Activated B cell treated with CpG ODN at 0.5 μM for 24 hours (primary cell): ENCODE results near the gene TSPAN15. TPM values are rescaled to one million over a fixed set of nuclear protein-coding genes. Genes with fewer than 3 reads are reported as not detected.
A peak's percentile ranks its signal among the peaks of the same experiment; 100 is the strongest.

Experiments
- ATAC-seq: fragments of 200-7000 bp; cut with Tn5 transposase; one replicate; pipeline ENCODE4 v1.10.0; 2021; ENCODE audit warnings: low read depth, mild to moderate bottlenecking, moderate library complexity
- CTCF ChIA-PET: fragments of 350-600 bp; sonication (Branson Sonifier 250); formaldehyde crosslinking; loops from one replicate; lab custom pipeline; 2021; ENCODE audit warnings: antibody characterized with exemption; lab: Charles Lee
- POLR2A ChIA-PET: fragments of 350-600 bp; sonication (Branson Sonifier 250); formaldehyde crosslinking; loops from one replicate; lab custom pipeline; 2021; ENCODE audit warnings: antibody characterized with exemption; lab: Charles Lee
- DNase-seq: peaks from one replicate; pipeline ENCODE4 v3.0.0; 2022
- H3K27ac Mint-ChIP-seq: one replicate; pipeline ENCODE4 v1.8.0; 2020; ENCODE audit warnings: mixed read lengths
- H3K27me3 Mint-ChIP-seq: one replicate; pipeline ENCODE4 v1.8.0; 2021; ENCODE audit warnings: mixed read lengths
- H3K36me3 Mint-ChIP-seq: one replicate; pipeline ENCODE4 v1.8.0; 2021; ENCODE audit warnings: low read depth, mixed read lengths
- H3K4me1 Mint-ChIP-seq: one replicate; pipeline ENCODE4 v1.8.0; 2021; ENCODE audit warnings: mixed read lengths
- H3K4me3 Mint-ChIP-seq: one replicate; pipeline ENCODE4 v1.8.0; 2020; ENCODE audit warnings: mild to moderate bottlenecking, mixed read lengths
- H3K9me3 Mint-ChIP-seq: one replicate; pipeline ENCODE4 v1.8.0; 2020; ENCODE audit warnings: mixed read lengths
- CTCF ChIP-seq: fragments of 200-600 bp; IDR thresholded peaks from one replicate; pipeline ENCODE4 v1.8.0; 2022; ENCODE audit warnings: antibody characterized with exemption, mild to moderate bottlenecking
- intact Hi-C: fragments of 100-400 bp; cut with micrococcal nuclease; formaldehyde crosslinking; loops from one replicate; pipeline ENCODE4 v1.15.1; 2024
- total RNA-seq: library from RNA; stranded (reverse); gene quantifications from 2 replicates; pipeline ENCODE4 v1.2.3, GENCODE V29; 2022

Gene TSPAN15
- total RNA-seq, 1 donor from 2014 or later = 0.35 TPM

GRCh38 chr10:69408318-69409175 lies 42.7 kb upstream of the TSPAN15 start:
- intact Hi-C loops = loop anchor here (1.0 to 5.0 kb wide), 8 partner anchors 43 to 881 kb away; partner anchors contain the start of genes CCAR1, PPA1, SAR1A and SLC25A16
- no peaks in the 10 kb centered on the region for H3K27me3 Mint-ChIP-seq
- peaks cover 28% of the 10 kb centered on the region for H3K4me1 Mint-ChIP-seq
- H3K4me3 Mint-ChIP-seq = peak overlapping the region; percentile 69
- peaks cover 2% of the 10 kb centered on the region for H3K36me3 Mint-ChIP-seq
- no peak for TF ChIP-seq CTCF
- ATAC-seq = peak; percentile 82
- H3K27ac Mint-ChIP-seq = peak overlapping the region; percentile 83
- peak; percentile 83 for DNase-seq
- POLR2A ChIA-PET = interaction anchor here (0.6 to 1.9 kb wide), 13 partner anchors 8 to 1077 kb away, joined by 3 to 12 read pairs (median 5); partner anchors contain the start of genes DDX21, HNRNPH3 and SUPV3L1
- no peaks in the 10 kb centered on the region for H3K9me3 Mint-ChIP-seq
- CTCF ChIA-PET = interaction anchor here (0.9 to 4.2 kb wide), 5 partner anchors 16 to 229 kb away, joined by 3 to 20 read pairs (median 7); no protein-coding TSS in a partner anchor

DNA sequence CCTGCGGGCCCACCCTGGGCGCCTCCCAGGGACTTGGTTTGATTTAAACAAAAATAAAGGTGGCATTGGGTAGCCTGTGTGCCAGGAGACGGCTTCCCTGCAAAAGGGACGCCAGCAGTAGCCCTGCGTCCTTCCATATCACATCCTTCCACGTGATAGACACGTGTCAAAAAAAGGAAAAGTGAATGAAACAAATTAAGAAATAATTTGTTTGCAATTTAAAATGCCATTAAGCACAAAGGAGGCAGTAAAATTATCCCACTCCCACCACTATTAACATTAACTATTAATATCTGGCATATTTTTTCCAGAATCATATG lies 42.1 kb upstream of the TSPAN15 start:
- no peaks in the 10 kb centered on the region for H3K27me3 Mint-ChIP-seq
- no peaks in the 10 kb centered on the region for H3K9me3 Mint-ChIP-seq
- H3K36me3 Mint-ChIP-seq = peaks cover 2% of the 10 kb centered on the region
- CTCF ChIA-PET = interaction anchor here (2.4 to 3.0 kb wide), 2 partner anchors 99 to 107 kb away, joined by 7 to 20 read pairs; no protein-coding TSS in a partner anchor
- ATAC-seq = no peak
- DNase-seq = no peak
- no peak for TF ChIP-seq CTCF
- H3K27ac Mint-ChIP-seq = peak overlapping the region; percentile 83
- H3K4me1 Mint-ChIP-seq = peaks cover 28% of the 10 kb centered on the region
- H3K4me3 Mint-ChIP-seq = no peak overlapping the region
- POLR2A ChIA-PET = interaction anchor here (1.0 to 1.9 kb wide), 5 partner anchors 64 to 453 kb away, joined by 3 to 6 read pairs (median 6); partner anchors contain the start of genes DDX21 and SUPV3L1
- intact Hi-C loops = loop anchor here (1.0 to 5.0 kb wide), 4 partner anchors 42 to 882 kb away; partner anchors contain the start of genes CCAR1, PPA1, SLC25A16 and TSPAN15

DNA sequence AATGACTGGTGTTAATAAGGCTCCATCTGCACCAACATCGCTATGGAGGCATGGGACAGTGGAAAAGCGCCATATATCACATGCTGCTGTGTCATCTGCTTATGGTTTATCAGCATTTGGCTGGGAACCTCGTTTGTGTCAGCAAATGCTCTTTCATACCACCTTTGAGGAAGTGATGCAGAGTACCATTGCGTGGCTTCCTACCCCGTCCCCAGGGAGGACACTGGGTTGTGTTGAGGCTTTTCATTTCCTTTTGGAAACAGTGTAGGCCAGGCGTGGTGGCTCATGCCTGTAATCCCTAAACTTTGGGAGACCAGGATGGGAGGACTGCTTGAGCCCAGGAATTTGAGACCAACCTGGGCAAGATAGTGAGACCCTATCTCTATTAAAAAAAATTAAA lies 41.3 kb upstream of the TSPAN15 start:
- Mint-ChIP-seq H3K27ac (peak overlapping the region; percentile 86), H3K9me3 (no peaks in the 10 kb centered on the region), H3K27me3 (peaks cover 3% of the 10 kb centered on the region), H3K4me3 (peak overlapping the region; percentile 69), H3K36me3 (no peaks in the 10 kb centered on the region), H3K4me1 (peaks cover 28% of the 10 kb centered on the region)
- CTCF ChIA-PET = interaction anchor here (1.7 kb wide), 1 partner anchor 99 kb away, joined by 4 read pairs; no protein-coding TSS in a partner anchor
- no peak for TF ChIP-seq CTCF
- peak; percentile 52 for DNase-seq
- POLR2A ChIA-PET = interaction anchor here (0.7 kb wide), 1 partner anchor 17 kb away, joined by 15 read pairs; no protein-coding TSS in a partner anchor
- peak; percentile 58 for ATAC-seq
- intact Hi-C loops = loop anchor here (1.0 to 5.0 kb wide), 9 partner anchors 15 to 883 kb away; partner anchors contain the start of genes CCAR1, DDX50, PPA1 and SLC25A16

DNA sequence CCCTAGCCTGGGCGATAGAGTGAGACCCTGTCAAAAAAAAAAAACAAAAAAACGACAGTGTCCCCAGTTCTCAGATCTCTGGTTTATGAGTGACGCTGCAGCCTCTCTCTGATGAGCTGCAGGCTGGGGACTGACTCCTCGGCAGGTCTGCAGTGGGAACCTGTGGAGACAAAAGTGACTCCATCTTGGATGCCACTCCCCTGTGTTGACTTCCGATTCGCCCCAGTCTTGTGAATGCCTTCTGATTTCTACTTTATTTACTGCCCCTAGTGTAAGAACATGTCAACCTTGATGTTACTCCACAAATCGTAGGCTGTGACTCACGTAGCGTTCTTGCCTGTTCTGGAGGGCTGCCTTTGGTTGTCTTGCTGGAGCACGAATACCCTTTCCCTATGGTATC lies 40.8 kb upstream of the TSPAN15 start:
- ChIA-PET POLR2A (interaction anchor here (0.7 to 1.1 kb wide), 2 partner anchors 18 to 92 kb away, joined by 4 to 15 read pairs; no protein-coding TSS in a partner anchor), CTCF (interaction anchor here (1.7 kb wide), 1 partner anchor 98 kb away, joined by 4 read pairs; no protein-coding TSS in a partner anchor)
- Mint-ChIP-seq H3K36me3 (no peaks in the 10 kb centered on the region), H3K27ac (no peak overlapping the region), H3K4me1 (peaks cover 28% of the 10 kb centered on the region), H3K4me3 (peak overlapping the region; percentile 9), H3K27me3 (peaks cover 5% of the 10 kb centered on the region), H3K9me3 (no peaks in the 10 kb centered on the region)
- DNase-seq = no peak
- ATAC-seq = no peak
- intact Hi-C loops = loop anchor here (1.0 to 5.0 kb wide), 5 partner anchors 14 to 509 kb away; partner anchors contain the start of gene DDX50
- no peak for TF ChIP-seq CTCF
